Measurements from ENCODE around the gene ATP8B4.
"Not testable (repeated sequence)": the region's sequence is repeated elsewhere in the genome, so short reads cannot be mapped to it uniquely, and the experiment has no call there.

Gene ATP8B4

GRCh38 chr15:50095938-50096821, 22.9 kb downstream of the ATP8B4 start:
- Histone ChIP-seq H3K27me3 (ENCODE audit: insufficient read depth, low read length, poor library complexity, severe bottlenecking) (no peaks in the 10 kb centered on the region), H2AFZ (ENCODE audit: low read length) (no peak overlapping the region), H3K36me3 (ENCODE audit: insufficient read depth, low read length) (no peaks in the 10 kb centered on the region), H3K9me3 (ENCODE audit: insufficient read depth, low read depth, low read length) (no peaks in the 10 kb centered on the region), H3K9ac (ENCODE audit: low read depth, low read length, poor library complexity, severe bottlenecking) (no peak overlapping the region), H3K9me2 (replicated peaks; ENCODE audit: low read depth, low read length) (no peaks in the 10 kb centered on the region), H4K20me1 (ENCODE audit: insufficient read depth, low read length, poor library complexity, severe bottlenecking) (no peaks in the 10 kb centered on the region), H3K79me2 (ENCODE audit: insufficient read depth, low read length) (no peaks in the 10 kb centered on the region), H3K4me2 (ENCODE audit: low read depth, low read length, poor library complexity, severe bottlenecking) (no peak overlapping the region), H3K4me3 (ENCODE audit: low read length, poor library complexity, severe bottlenecking) (no peak overlapping the region), H3K4me1 (ENCODE audit: insufficient read depth, low read length, poor library complexity, severe bottlenecking) (peaks cover 9% of the 10 kb centered on the region), H3F3A (ENCODE audit: low read depth) (no peaks in the 10 kb centered on the region)
- TF ChIP-seq EZH2phosphoT487 (IDR thresholded peaks at IDR 0.05; ENCODE audit: borderline replicate concordance) = no peak
- TF ChIP-seq CTCF (conservative IDR thresholded peaks at IDR 0.05; ENCODE audit: low read length) = no peak

- H3K9me2 ChIP-seq (replicated peaks; ENCODE audit: low read depth, low read length); H2AFZ ChIP-seq (ENCODE audit: low read length); H3K27me3 ChIP-seq (ENCODE audit: insufficient read depth, low read length, poor library complexity, severe bottlenecking); H3F3A ChIP-seq (ENCODE audit: low read depth); H3K79me2 ChIP-seq (ENCODE audit: insufficient read depth, low read length); H3K36me3 ChIP-seq (ENCODE audit: insufficient read depth, low read length); H3K4me1 ChIP-seq (ENCODE audit: insufficient read depth, low read length, poor library complexity, severe bottlenecking); H3K9ac ChIP-seq (ENCODE audit: low read depth, low read length, poor library complexity, severe bottlenecking); H3K9me3 ChIP-seq (ENCODE audit: insufficient read depth, low read depth, low read length); H4K20me1 ChIP-seq (ENCODE audit: insufficient read depth, low read length, poor library complexity, severe bottlenecking); H3K4me3 ChIP-seq (ENCODE audit: low read length, poor library complexity, severe bottlenecking): not testable (repeated sequence)
- H3K4me2 ChIP-seq (ENCODE audit: low read depth, low read length, poor library complexity, severe bottlenecking) = peak overlapping the region; percentile 4
These were observed 29.6 kb downstream of the ATP8B4 start for GRCh38 chr15:50089386-50089785.

GRCh38 chr15:50084932-50085331, 34.1 kb downstream of the ATP8B4 start:
- Histone ChIP-seq H4K20me1 (ENCODE audit: insufficient read depth, low read length, poor library complexity, severe bottlenecking) (no peaks in the 10 kb centered on the region), H3K27me3 (ENCODE audit: insufficient read depth, low read length, poor library complexity, severe bottlenecking) (no peaks in the 10 kb centered on the region), H3K4me1 (ENCODE audit: insufficient read depth, low read length, poor library complexity, severe bottlenecking) (no peaks in the 10 kb centered on the region), H3K4me3 (ENCODE audit: low read length, poor library complexity, severe bottlenecking) (no peak overlapping the region), H2AFZ (ENCODE audit: low read length) (no peak overlapping the region; the same call in 1 of the 2 replicates), H3K9ac (ENCODE audit: low read depth, low read length, poor library complexity, severe bottlenecking) (no peak overlapping the region), H3K79me2 (ENCODE audit: insufficient read depth, low read length) (no peaks in the 10 kb centered on the region), H3K4me2 (ENCODE audit: low read depth, low read length, poor library complexity, severe bottlenecking) (no peak overlapping the region), H3K9me3 (ENCODE audit: insufficient read depth, low read depth, low read length) (no peaks in the 10 kb centered on the region), H3F3A (ENCODE audit: low read depth) (no peaks in the 10 kb centered on the region), H3K36me3 (ENCODE audit: insufficient read depth, low read length) (no peaks in the 10 kb centered on the region), H3K9me2 (replicated peaks; ENCODE audit: low read depth, low read length) (no peaks in the 10 kb centered on the region)
- TF ChIP-seq CTCF (conservative IDR thresholded peaks at IDR 0.05; ENCODE audit: low read length) (no peak), EZH2phosphoT487 (IDR thresholded peaks at IDR 0.05; ENCODE audit: borderline replicate concordance) (no peak)

Measured in Loucy (cell line).